Iris pigment epithelial cell (primary cell): Measurements from ENCODE around the gene ATIC.
"Not testable (repeated sequence)": the region's sequence is repeated elsewhere in the genome, so short reads cannot be mapped to it uniquely, and the experiment has no call there.

Experiments used
- DNase-seq: peaks from one replicate; pipeline ENCODE4 v3.0.0-alpha.2; 2011; ENCODE audit warnings: low read depth

The ATIC gene

DNA sequence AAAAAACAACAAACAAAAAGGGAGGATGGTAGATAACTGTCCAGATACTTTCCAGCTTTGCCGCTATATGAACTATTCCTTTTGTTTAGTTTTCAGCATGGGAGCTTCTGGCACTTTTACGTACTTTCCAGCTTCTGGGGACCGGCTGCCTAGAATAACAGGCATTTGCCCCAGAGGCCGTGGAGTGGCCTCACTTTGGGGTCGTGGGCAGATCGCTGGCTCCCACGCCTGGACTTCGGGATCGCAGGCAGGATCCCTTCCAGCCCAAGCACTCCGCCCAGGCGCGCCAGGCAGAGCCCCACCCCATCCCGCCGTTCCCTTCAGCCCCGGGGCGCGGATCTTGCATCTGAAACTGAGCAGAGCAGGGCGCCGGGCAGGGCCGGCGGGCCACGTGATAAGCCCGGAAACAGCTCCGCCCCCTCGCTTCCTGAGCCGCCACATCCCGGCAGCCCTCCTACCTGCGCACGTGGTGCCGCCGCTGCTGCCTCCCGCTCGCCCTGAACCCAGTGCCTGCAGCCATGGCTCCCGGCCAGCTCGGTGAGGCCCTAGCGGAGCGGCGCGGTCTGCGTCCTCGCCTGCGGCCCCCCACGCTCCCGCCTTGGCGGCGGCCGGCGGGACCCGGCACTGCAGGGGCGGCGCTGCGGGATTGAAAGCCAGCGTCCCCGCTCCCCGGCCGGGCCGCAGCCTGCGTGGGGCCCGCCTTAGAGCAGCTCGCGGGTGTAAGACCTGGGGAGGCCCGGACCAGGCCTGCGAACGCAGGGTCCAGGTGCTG lies at the start of gene ATIC:
Gene ATIC, plus strand, starts transcription at position 435 of the 772 bp plus-strand sequence. Its CDS starts 84 bp downstream, at position 519.
- DNase-seq: peak; percentile 94

DNA sequence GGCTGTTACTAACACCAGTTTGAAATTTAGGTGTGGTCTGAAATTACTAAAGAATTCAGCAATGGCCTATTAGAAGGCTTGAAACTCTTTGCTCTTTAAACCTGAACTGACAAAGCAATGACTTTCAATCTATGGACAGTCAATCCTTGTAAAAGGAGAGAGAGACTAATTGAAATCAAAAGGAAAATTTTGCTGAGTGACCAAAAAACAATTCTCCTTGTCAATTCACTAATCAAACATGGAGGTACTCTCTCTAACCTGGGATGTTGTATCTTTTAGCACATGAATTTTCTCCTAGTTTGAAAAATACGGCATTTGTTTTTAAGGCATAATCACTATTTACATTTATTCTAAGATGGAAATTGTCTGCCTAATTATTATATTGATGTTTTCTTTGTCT lies 49.6 kb upstream of the ATIC start:
- no peak for DNase-seq

DNA sequence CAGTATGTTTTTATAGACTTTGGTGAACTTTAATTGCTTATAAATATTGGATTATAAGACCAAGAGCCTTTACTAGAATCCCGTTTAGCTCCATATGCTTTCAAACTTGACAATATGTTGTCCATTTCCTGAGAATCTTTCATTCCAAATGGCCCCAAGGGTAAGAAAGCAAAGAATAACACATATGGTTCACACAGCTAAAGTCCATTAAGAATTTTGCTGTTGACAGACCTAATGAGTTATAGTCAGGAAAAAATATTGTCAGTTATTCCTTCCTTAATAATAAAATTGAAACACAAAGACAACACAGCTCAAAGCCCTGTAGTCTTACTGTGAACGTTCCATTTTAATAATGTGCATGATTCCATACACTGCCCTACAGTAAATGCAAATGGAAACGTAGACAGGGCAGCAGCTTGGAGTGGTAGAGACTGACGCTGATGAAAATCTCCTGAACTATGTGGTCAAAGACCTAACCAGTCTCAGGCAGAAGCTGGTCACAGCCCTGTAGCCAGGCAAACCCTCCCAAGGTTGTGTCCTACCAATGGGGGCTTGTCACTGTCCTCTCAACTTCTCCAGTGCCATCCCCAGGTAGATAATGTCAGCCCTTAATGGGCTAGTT lies 49.0 kb upstream of the ATIC start:
- no peak for DNase-seq

DNA sequence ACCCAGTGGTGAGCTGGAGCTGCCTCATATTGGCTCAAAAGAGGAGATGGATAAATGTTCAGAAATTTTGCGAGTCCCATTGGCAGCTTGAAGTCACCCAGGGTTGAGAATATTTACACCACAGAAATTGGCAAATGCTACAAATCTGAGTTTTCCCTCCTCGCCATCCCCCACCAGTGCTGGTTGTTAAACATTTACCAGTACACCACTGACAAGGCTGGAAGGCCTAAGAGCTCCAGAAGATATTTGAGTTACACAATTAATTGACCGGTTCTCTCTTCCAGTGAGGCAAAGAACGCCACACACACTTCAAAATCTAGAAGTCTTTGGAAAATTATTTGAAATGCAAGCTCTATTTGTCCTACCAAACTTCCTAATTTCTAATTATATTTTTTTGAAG lies 47.5 kb upstream of the ATIC start:
- DNase-seq: no peak

DNA sequence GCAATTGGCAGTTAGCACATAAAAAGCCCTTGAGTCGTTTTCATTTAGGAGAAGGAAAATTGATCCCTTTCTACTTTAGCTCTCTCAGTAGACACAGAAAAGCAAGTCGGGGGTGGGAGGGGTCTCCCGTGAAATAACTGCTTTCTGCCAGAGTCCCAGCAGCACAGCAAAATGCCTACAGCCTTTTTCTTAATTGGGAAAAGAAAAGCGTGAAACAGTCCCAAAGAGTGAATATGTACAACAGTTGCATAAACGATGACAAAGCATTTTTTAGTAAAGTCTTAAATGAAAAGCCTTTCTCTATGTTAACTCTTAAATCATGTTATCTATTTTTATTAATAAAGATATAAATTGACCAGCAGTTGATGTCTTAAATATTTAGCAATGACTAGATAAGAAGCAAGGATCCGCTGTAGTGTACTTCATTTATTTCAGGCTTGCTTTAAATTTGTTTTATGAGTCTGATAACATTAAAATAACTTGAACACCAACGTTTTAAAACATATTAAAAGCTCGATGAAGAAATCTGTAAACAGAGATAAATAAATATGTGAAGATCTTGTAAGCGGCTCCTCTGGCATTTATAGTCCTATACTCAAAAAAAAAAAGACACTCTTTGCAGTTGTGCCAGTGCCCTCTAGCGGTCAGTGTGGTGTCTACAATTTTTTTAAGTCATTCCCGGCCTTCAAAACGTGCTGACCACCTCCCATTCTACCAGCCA lies 42.3 kb upstream of the ATIC start:
- peak; percentile 78 for DNase-seq

DNA sequence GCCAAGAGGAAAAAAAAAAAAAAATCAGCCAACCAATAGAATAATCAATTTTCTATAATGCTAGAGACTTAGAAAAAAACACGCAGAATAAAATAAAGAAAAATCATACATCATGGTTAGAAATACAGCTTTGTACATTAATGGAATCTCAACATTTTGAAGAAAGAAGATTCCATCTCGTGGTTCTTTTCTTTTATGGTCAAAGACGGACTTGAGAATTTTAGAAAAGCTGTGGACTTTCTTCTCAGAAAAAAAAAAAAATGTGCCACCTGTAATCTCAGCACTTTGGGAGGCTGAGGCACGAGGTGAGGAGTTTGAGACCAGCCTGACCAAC lies 41.8 kb upstream of the ATIC start:
- no peak for DNase-seq

DNA sequence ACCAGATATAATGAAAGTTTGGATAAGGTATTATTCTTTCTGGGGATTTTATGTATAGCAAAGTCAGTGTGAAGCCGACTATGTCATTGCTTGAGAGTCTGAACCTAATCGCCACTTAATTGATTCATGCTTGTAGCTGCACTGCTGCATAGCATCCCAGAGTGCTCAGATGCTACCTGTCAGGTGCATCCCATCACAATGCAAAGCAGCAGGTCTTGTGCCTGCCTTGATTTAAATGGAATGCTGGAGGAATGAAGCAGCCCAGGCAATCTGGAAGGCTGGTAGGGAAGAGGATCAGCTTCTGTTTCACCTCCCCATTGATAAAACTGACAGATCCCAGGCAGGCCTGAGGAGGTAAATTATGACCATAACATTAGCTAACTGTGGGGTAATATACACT lies 40.4 kb upstream of the ATIC start:
- no peak for DNase-seq

DNA sequence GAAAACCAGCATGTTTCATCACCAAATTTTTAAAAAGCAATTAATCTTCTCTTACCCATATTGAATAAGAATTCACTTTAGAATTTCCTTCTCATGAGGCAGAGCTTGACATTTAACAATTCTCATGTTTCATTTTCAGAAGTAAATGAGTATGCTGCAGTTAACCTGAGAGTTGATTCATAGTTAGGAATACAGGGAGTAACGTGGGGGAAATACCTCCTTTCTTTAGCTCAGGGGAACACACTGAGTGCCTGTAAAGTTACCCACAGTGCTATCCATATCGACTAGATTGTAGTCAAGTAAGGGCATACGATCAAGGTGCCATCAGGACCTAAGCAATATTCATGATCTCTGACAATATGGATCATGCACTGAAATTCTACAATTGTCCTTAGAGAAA lies 38.9 kb upstream of the ATIC start:
- DNase-seq: no peak

DNA sequence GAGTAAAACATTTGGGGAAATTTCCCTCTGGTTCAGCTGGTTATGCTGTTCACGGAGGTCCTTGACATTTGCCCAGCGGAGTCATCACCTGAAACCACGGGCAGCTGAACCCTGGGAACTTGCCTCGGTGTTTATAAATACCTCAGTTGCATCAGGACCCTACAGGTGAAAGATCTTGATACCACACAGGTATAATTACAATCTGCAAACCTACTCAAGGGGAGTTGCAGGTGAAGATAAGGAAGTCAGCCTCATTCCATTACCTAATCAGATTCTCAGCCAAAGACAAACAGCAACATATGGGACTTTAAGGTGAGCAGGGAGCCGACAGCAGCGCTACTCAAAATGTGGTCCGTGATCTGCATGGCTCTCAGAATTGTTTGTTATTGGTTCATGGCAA lies 37.0 kb upstream of the ATIC start:
- DNase-seq: no peak

DNA sequence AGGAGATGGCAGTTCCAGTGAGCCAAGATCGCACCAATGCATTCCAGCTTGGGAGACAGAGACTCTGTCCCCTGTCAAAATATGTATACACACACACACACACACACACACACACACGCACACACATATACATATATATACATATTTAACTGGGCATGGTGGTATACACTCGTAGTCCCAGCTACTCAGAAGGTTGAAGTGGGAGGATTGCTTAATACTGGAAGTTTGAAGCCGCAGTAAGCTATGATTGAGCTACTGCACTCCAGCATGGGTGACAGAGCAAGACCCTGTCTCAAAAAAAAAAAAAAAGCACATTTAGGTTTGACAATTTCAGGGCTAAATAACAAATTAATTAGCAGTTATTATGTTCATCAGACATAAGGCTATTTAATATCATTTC lies 36.0 kb upstream of the ATIC start:
- no peak for DNase-seq

DNA sequence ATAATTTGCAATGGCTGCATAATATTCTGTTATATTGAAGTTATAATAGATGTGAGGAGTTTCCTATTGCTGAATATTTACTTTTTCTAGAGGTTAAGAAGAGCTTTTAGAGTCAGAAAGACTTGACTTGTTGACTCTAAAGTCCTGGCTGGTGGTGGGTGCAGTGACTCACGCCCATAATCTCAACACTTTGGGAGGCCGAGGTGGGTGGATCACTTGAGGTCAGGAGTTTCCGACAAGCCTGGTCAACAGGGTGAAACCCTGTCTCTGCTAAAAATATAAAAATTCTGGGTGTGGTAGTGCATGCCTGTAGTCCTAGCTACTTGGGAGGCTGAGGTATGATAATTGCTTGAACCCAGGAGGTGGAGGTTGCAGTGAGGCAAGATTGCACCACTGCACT lies 33.9 kb upstream of the ATIC start:
- peak; percentile 62 for DNase-seq

DNA sequence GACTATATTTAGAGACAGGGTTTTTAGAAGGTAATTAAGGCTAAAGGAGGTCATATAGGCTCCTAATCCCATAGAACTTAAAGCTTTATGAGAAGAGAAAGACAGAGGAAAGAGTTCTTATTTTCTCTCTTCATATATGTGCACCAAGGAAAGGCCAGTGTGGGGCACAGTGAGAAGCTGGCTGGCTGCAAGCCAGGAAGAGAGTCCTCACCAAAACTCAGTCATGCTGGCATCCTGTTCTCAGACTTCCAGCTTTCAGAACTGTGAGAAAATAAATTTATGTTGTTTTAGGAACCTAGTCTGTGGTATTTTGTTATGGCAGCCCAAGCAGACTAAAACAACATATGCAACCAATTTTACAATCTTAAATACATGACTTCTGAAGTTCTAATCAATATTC lies 31.5 kb upstream of the ATIC start:
- DNase-seq: no peak

DNA sequence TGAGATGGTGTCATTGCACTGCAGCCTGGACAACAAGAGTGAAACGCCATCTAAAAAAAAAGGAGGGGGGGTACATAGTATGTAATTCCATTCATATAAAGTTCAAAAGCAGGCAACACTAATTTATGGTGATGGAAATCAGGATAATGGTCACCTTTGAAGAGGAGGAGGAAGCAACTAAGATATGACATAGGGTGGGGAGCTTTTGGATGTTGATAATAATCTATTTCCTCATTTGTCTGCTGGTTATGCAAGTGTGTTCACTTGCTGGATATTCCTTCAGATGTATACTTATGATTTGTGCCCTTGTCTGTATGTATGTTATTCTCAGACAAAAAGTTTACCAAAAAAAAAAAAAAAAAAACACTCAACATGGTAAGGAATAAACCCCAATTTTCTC lies 28.6 kb upstream of the ATIC start:
- DNase-seq: no peak

DNA sequence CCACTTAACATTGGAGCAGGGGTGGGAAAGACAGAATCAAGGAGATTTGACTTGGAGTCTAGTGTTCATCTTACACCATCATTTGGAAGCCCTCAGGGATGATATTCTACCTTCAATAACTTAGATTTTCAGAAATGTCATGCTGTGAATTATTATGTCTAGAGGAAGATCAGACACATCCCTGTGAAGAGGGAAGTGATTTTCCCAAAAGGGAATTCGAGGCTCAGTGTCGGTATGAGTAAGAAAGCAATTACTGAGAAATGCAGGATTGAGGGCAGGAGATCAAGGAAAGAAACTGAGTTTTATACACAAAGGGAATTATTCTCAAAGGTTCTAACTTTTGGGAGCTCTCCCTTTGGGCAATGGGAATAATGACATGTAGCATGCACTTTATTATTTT lies 25.6 kb upstream of the ATIC start:
- no peak for DNase-seq

DNA sequence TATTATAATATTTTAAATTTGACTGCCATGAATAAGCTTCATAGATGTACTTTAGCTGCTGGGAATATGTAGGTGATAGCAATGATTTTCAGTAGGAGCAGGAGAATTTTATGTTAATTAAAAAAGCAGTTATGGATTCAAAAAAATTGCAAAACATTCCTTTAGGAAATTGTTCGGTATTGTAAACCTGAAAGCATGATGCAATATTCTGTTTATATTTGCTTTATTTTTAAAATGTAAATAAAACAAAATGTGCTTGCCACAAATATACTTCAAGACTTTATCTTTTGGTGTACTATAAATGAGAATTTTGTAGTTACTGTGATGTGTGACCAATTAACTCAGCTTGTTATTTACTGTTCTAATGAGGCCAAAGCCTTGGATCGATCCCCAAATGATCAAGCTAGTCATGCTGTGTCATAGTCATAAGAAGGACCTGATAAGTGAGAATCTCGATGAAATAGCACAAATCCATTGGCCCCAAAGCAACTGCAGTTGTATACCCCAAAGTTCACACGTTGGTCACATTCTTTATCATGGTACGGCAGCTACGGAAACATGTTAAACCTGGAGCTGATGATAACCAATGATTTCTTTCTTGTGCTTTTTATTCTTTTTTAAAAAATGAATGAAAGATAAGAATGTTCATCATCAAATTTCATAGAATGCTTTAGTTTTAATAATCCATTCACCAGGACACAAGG lies 23.6 kb upstream of the ATIC start:
- no peak for DNase-seq

DNA sequence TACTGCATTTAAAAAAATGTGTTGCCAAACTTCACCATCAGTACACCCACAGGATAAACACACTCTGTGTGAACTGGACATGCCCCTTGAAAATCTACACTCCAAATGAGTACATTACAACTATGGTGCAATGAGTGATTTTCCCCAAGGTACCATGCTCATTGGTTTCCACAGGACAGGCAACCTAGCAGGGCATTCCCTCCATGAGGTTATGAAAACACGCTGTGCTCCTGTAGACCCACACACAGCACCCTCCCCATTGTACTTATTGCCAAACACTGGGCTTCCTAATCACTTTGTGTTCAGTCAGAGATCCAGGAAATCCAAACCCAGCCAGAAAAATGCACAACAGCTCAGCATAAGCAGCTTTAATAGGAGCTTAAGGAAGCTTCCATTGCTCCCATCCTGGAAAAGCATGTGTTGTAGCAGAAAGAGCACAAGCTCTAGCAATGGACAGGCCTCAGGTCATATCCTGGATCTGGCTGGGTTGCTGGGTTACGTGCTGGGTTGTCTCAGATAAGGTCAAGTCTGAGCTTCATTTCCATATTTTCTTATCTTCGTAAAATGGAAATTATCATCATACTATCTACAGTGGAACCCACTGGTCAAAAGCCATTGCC lies 20.8 kb upstream of the ATIC start:
- DNase-seq: peak; percentile 92

DNA sequence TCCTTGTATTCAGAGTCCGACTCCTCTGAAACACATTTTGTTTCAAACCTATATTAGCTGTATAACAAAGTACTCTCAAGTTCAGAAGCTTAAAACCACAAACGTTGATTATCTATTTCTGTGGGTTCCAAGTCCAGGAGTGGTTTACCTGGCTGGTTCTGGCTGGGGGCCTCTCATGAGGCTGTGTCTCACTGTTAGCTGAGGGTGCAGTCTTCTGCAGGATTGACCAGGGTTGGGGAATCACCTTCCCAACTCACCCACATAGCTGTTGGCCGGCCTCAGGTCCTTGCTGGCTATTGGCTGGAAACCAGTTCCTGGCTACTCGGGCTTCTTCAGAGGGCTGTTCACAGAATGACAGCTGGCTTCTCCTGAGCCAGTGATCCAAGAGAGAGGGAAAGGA lies 18.0 kb upstream of the ATIC start:
- no peak for DNase-seq

DNA sequence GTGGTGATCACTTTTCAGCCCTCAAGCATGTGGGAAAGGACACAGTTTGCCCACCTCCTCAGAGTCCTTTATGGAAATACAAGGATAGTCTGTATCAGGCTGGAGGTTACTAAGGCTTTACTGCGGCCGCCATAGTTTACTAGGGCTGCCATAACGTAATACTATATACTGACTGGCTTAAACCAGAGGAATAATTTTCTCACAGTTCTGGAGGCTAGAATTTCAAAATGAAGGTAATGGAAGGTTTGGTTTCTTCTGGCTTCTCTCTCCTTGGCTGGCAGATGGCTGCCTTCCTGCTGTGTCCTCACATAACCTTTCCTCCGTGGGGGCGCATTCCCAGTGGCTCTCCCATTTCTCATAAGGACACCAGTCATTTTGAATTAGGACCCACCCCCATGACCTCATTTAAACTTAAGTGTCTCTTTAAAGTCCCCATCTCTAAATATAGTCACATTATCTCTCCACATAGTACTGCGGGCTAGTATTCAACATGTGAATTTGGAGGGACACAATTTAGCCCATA lies 12.5 kb upstream of the ATIC start:
- DNase-seq: no peak

DNA sequence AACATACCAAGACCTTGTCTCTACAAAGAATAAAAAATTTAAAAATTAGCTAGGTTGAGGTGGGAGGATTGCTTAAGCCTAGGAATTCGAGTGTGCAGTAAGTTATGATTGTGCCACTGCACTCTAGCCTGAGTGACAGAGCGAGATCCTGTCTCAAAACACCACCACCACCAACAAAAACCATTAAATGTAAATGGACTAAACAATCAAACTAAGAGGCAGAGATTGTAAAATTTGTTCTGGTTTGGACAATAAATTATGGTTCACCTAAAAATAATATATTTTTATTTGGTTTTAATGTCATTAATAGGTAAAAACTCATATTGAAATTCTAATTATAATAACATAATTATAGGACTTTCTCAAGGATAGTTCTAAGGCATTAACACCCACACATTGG lies 9.9 kb upstream of the ATIC start:
- DNase-seq: no peak

DNA sequence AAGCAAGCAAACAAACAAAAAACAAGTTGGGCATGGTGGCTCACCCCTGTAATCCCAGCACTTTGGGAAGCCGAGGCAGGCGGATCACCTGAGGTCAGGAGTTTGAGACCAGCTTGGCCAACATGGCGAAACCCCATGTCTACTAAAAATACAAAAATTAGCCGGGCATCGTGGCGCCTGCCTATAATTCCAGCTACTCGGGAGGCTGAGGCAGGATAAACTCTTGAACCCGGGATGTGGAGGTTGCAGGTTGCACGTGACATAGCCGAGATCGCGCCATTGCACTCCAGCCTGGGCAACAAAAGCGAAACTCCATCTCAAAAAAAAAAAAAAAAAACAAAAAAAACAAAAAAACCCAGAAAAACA lies 617 bp upstream of the ATIC start:
- DNase-seq: not testable (repeated sequence)

DNA sequence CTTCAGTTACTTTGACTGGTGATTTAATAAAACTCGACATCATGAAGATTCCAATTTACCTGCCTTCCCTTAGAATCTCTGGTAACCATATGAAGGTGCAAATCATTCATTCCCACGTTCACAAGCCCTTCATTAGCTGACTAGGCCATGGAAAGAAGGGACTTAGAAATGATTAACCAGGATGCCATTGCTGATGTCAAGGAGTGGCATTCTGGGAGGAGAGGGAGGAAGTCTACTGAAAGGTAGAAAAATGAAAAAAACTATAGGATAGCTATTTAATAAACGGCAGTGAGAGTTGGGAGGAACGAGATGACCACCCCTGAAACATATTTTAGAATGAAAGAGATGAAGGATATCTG lies 1.4 kb downstream of the ATIC start:
- no peak for DNase-seq

DNA sequence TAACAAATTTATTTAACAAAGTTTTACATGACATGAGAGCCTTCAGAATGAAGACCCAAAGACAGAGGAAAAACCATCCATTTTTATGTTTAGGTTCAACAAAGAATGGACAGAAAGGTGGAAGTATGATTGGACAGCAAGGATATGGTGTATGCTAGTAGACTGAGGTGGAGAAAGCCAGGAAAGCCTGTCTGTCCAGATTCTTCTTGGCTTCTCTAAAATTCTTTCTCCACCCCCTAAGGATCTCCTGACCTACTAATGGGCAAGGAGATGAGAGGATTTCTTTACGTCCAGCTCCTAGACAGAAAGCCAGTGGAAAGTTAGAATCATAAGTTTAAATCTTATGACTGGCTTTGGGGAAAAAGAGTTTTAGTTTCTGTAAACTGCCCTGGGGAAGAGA lies 3.0 kb downstream of the ATIC start:
- no peak for DNase-seq
